ENCODE results near the gene CRIP3.
"Not testable (repeated sequence)": the region's sequence is repeated elsewhere in the genome, so short reads cannot be mapped to it uniquely, and the experiment has no call there.

CRIP3 gene

GRCh38 chr6:43304882-43305281 lies 3.7 kb downstream of the CRIP3 start:
- DNase-seq: no peak

GRCh38 chr6:43304361-43304760 lies 4.3 kb downstream of the CRIP3 start:
- no peak for DNase-seq

GRCh38 chr6:43303751-43304331 lies 4.8 kb downstream of the CRIP3 start:
- DNase-seq: no peak

GRCh38 chr6:43303006-43303405 lies 5.6 kb downstream of the CRIP3 start:
- DNase-seq: not testable (repeated sequence)

GRCh38 chr6:43302126-43302525 lies 6.5 kb downstream of the CRIP3 start:
- no peak for DNase-seq

GRCh38 chr6:43301081-43301870 lies 7.3 kb downstream of the CRIP3 start:
- no peak for DNase-seq

- DNase-seq: no peak
These were observed 9.0 kb downstream of the CRIP3 start for GRCh38 chr6:43299338-43300293.

GRCh38 chr6:43298565-43299337 lies 9.9 kb downstream of the CRIP3 start:
- DNase-seq: no peak

GRCh38 chr6:43297644-43298564 lies 10.7 kb downstream of the CRIP3 start, which contains the start of gene SLC22A7:
Gene SLC22A7 (plus strand): TSS chr6:43298260. CDS start chr6:43298359, 99 bp downstream.
- DNase-seq: no peak

- DNase-seq: no peak
These were observed 11.7 kb downstream of the CRIP3 start for GRCh38 chr6:43296780-43297497.

- DNase-seq: no peak
These were observed 13.2 kb downstream of the CRIP3 start for GRCh38 chr6:43295456-43295855.

- DNase-seq: no peak
These were observed 14.1 kb downstream of the CRIP3 start for GRCh38 chr6:43294536-43294935.

- no peak for DNase-seq
These were observed 14.9 kb downstream of the CRIP3 start for GRCh38 chr6:43293698-43294097.

- DNase-seq: no peak
These were observed 15.8 kb downstream of the CRIP3 start for GRCh38 chr6:43292763-43293318.

GRCh38 chr6:43292341-43292740 lies 16.3 kb downstream of the CRIP3 start:
- no peak for DNase-seq

GRCh38 chr6:43291708-43292107 lies 16.9 kb downstream of the CRIP3 start:
- DNase-seq: no peak

- DNase-seq: no peak
These were observed 17.7 kb downstream of the CRIP3 start for GRCh38 chr6:43290905-43291355.

- no peak for DNase-seq
These were observed 18.2 kb downstream of the CRIP3 start for GRCh38 chr6:43290339-43290904.

GRCh38 chr6:43287717-43288679 lies 20.6 kb downstream of the CRIP3 start:
- no peak for DNase-seq

Data from cerebellar nuclear complex (tissue), 1 donor.